Vagina (tissue), 2 donors: ENCODE results near the gene CSF1R. TPM values are rescaled to one million over a fixed set of nuclear protein-coding genes. Genes with fewer than 3 reads are reported as not detected.

Experiments used
- DNase-seq, 2 donors: peaks; one replicate each; pipeline ENCODE4 v3.0.0-alpha.2; 2017; ENCODE audit errors: extremely low spot score in 2 of 2
- H3K27ac ChIP-seq: fragments of 200-600 bp; sonication (generic); one replicate; pipeline ENCODE4 v1.5.1; 2019
- H3K27me3 ChIP-seq: fragments of 200-600 bp; sonication (generic); one replicate; pipeline ENCODE4 v1.5.1; 2019
- H3K36me3 ChIP-seq, 2 donors: fragments of 200-600 bp; sonication (generic); one replicate each; pipeline ENCODE4 v1.5.1; 2017 to 2019
- H3K4me1 ChIP-seq: fragments of 200-600 bp; sonication (generic); one replicate; pipeline ENCODE4 v1.5.1; 2019
- H3K4me3 ChIP-seq, 2 donors: fragments of 200-600 bp; sonication (generic); 1 replicate in 1 of 2; 2 replicates in 1 of 2; pipeline ENCODE4 v1.5.1; 2016 to 2019
- H3K9me3 ChIP-seq: fragments of 200-600 bp; sonication (generic); one replicate; pipeline ENCODE4 v1.5.1; 2019
- CTCF ChIP-seq, 3 experiments: fragments of 450-650 bp in 2 of 3; fragments of 200-600 bp in 1 of 3; sonication (generic) in 1 of 3; IDR thresholded peaks; one replicate each; pipeline ENCODE4 v1.5.1; 2017 to 2019; ENCODE audit warnings: antibody characterized with exemption in 3 of 3, mild to moderate bottlenecking in 2 of 3, moderate library complexity in 2 of 3
- POLR2A ChIP-seq, 2 donors: fragments of 450-650 bp; IDR thresholded peaks; one replicate each; pipeline ENCODE4 v1.6.1; 2017; ENCODE audit warnings: antibody characterized with exemption in 2 of 2, mild to moderate bottlenecking in 2 of 2, moderate library complexity in 2 of 2
- POLR2AphosphoS5 ChIP-seq, 2 donors: sonication (generic); formaldehyde crosslinking; IDR thresholded peaks; one replicate each; pipeline ENCODE4 v1.9.0; 2017; ENCODE audit warnings: antibody characterized with exemption in 2 of 2, mild to moderate bottlenecking in 2 of 2, low read depth in 1 of 2; ENCODE audit not compliant: insufficient read depth in 1 of 2
- intact Hi-C: fragments of 100-400 bp; cut with DNase I; formaldehyde crosslinking; loops from one replicate; pipeline ENCODE4 v1.15.1; 2023
- total RNA-seq: library from RNA; depleted of rRNA; stranded (reverse); fragments of >200 nt; gene quantifications from one replicate; pipeline ENCODE4 v1.2.3, GENCODE V29; 2016

Gene CSF1R
- 21.4 TPM for total RNA-seq

GRCh38 chr5:150085950-150086715 is at the start of gene CSF1R:
Gene CSF1R (minus strand): TSS chr5:150086554. CDS start chr5:150086427, 127 bp downstream.
- Histone ChIP-seq H3K27me3 (no peaks in the 10 kb centered on the region), H3K36me3 (no peaks in the 10 kb centered on the region), H3K4me1 (peaks cover 7% of the 10 kb centered on the region), H3K9me3 (no peaks in the 10 kb centered on the region), H3K4me3 (peak within 1 kb of the TSS in 1 of 2 donors; percentile 27), H3K27ac (no peak within 1 kb of the TSS)
- peak; percentile 70 to 95 for DNase-seq
- intact Hi-C loops, result no loop called here
- TF ChIP-seq POLR2AphosphoS5 (IDR thresholded peaks at IDR 0.05; ENCODE audit: insufficient read depth in 1 of 2, low read depth in 1 of 2) (no peak), POLR2A (IDR thresholded peaks at IDR 0.05) (no peak), CTCF (IDR thresholded peaks at IDR 0.05) (no peak)

GRCh38 chr5:150135557-150136304 is 49.4 kb upstream of the CSF1R start:
- intact Hi-C loops, result no loop called here
- Histone ChIP-seq H3K27ac (peak overlapping the region; percentile 83), H3K4me1 (peaks cover 93% of the 10 kb centered on the region), H3K36me3 (peaks cover 0 to 19% of the 10 kb centered on the region in 2 donors), H3K4me3 (no peak overlapping the region), H3K9me3 (no peaks in the 10 kb centered on the region), H3K27me3 (no peaks in the 10 kb centered on the region)
- DNase-seq, result no peak
- TF ChIP-seq POLR2AphosphoS5 (IDR thresholded peaks at IDR 0.05; ENCODE audit: insufficient read depth in 1 of 2, low read depth in 1 of 2) (no peak), POLR2A (IDR thresholded peaks at IDR 0.05) (no peak), CTCF (IDR thresholded peaks at IDR 0.05) (no peak)

GRCh38 chr5:150134198-150134588 is 47.8 kb upstream of the CSF1R start:
- intact Hi-C loops, result loop anchor here (5.0 kb wide), 2 partner anchors 83 to 1277 kb away; no protein-coding TSS in a partner anchor
- Histone ChIP-seq H3K27ac (peak overlapping the region; percentile 83), H3K36me3 (peaks cover 0 to 26% of the 10 kb centered on the region in 2 donors), H3K4me1 (peaks cover 88% of the 10 kb centered on the region), H3K4me3 (no peak overlapping the region), H3K9me3 (no peaks in the 10 kb centered on the region), H3K27me3 (no peaks in the 10 kb centered on the region)
- DNase-seq, result no peak
- TF ChIP-seq POLR2A (IDR thresholded peaks at IDR 0.05), result no peak
- TF ChIP-seq CTCF (IDR thresholded peaks at IDR 0.05), result no peak
- TF ChIP-seq POLR2AphosphoS5 (IDR thresholded peaks at IDR 0.05; ENCODE audit: insufficient read depth in 1 of 2, low read depth in 1 of 2), result no peak

GRCh38 chr5:150133581-150134197 is 47.3 kb upstream of the CSF1R start:
- DNase-seq, result no peak
- Histone ChIP-seq H3K27me3 (no peaks in the 10 kb centered on the region), H3K4me3 (no peak overlapping the region), H3K9me3 (no peaks in the 10 kb centered on the region), H3K36me3 (peaks cover 0 to 31% of the 10 kb centered on the region in 2 donors), H3K4me1 (peaks cover 85% of the 10 kb centered on the region), H3K27ac (peak overlapping the region; percentile 83)
- intact Hi-C loops, result loop anchor here (5.0 kb wide), 2 partner anchors 84 to 1276 kb away; no protein-coding TSS in a partner anchor
- TF ChIP-seq CTCF (IDR thresholded peaks at IDR 0.05), result no peak
- no peak for TF ChIP-seq POLR2AphosphoS5 (IDR thresholded peaks at IDR 0.05; ENCODE audit: insufficient read depth in 1 of 2, low read depth in 1 of 2)
- TF ChIP-seq POLR2A (IDR thresholded peaks at IDR 0.05), result no peak
